Pancreas (tissue), 10 donors: Measurements from ENCODE around the gene LOXL4. TPM values are rescaled to one million over a fixed set of nuclear protein-coding genes. Genes with fewer than 3 reads are reported as not detected.
A peak's percentile ranks its signal among the peaks of the same experiment; 100 is the strongest.

Experiments
- ATAC-seq, 4 donors: fragments of 200-7000 bp; cut with Tn5 transposase; one replicate each; pipeline versions ENCODE4 v1.8.0 to v1.9.1; 2020; ENCODE audit warnings: mild to moderate bottlenecking in 4 of 4, moderate library complexity in 4 of 4
- DNase-seq, 6 donors: peaks; one replicate each; pipeline ENCODE4 v3.0.0-alpha.2; 2020
- FAIRE-seq: peaks from 2 replicates; lab custom pipeline; 2012; peaks lifted over from hg19 to GRCh38; lab: Jason Lieb, UNC
- H3K27ac ChIP-seq, 4 donors: fragments of 200-600 bp; sonication (generic); 1 replicate in 3 of 4; 2 replicates in 1 of 4; pipeline versions ENCODE4 v1.5.0 to v1.8.0; 2020
- H3K27me3 ChIP-seq, 4 donors: fragments of 200-600 bp; one replicate each; pipeline ENCODE4 v1.8.0; 2021
- H3K36me3 ChIP-seq, 3 donors: fragments of 200-600 bp; sonication (generic) in 1 of 3; one replicate each; pipeline versions ENCODE4 v1.5.0 to v1.8.0; 2020 to 2021
- H3K4me1 ChIP-seq, 3 donors: fragments of 200-600 bp; one replicate each; pipeline ENCODE4 v1.8.0; 2021
- H3K4me3 ChIP-seq, 4 donors: fragments of 200-600 bp; sonication (generic) in 2 of 4; one replicate each; pipeline versions ENCODE4 v1.5.0 to v1.8.0; 2020 to 2021
- H3K9me3 ChIP-seq, 4 donors: fragments of 200-600 bp; one replicate each; pipeline ENCODE4 v1.8.0; 2021
- WGBS, 2 donors: extraction: QIAGEN DNeasy Blood & Tissue Kit; methylation state at CpG; one replicate each; pipeline ENCODE4 v1.1.7; 2013; 5-methylcytosine and 5-hydroxymethylcytosine counted together
- intact Hi-C, 3 donors: fragments of 100-400 bp; cut with DNase I; formaldehyde crosslinking; loops; one replicate each; pipeline versions ENCODE4 v1.11.1 to v1.14.2; 2022
- polyA plus RNA-seq, 2 donors: library from polyadenylated mRNA; stranded (reverse); fragments of 200-250 nt; gene quantifications; one replicate each; pipeline ENCODE4 v1.2.3, GENCODE V29; 2013
- total RNA-seq, 6 donors: library from RNA; stranded (reverse); fragmentation: NEBNext Ultra II Directional in 4 of 6; extraction: Animal tissue kit (Norgen Biotek cat#: 25700) in 4 of 6; gene quantifications; one replicate each; pipeline versions ENCODE4 v1.2.1 to v1.2.4, GENCODE V29; 2021 to 2023
- TF ChIP-seq, protein P1 (sequence below), 4 donors: fragments of 200-600 bp; sonication (generic) in 3 of 4; IDR thresholded peaks; one replicate each; pipeline versions ENCODE4 v1.5.0 to v1.8.0; 2021; ENCODE audit warnings: antibody characterized with exemption in 4 of 4
- donor health status: healthy with polysubstance abuse.
- donor health status: DM: no; HTN: no; CAD: no; lungs with moderate emphysema.
- donor health status: DM: no; HTN: no; CAD: no.
- donor health status: control.
- donor health status: control.
- donor health status: Bipolar disorder and iron deficiency.
- donor health status: DM: yes; HTN: yes; CAD: no.
- donor health status: DM: no; HTN: no; CAD: no.
- donor health status: DM: no; HTN: no; CAD: no.
- donor health status: DM: yes; HTN: yes; CAD: no.

LOXL4 gene
- total and polyA plus RNA-seq, 8 donors: 3.7 to 12.5 (median 8.6) TPM

DNA sequence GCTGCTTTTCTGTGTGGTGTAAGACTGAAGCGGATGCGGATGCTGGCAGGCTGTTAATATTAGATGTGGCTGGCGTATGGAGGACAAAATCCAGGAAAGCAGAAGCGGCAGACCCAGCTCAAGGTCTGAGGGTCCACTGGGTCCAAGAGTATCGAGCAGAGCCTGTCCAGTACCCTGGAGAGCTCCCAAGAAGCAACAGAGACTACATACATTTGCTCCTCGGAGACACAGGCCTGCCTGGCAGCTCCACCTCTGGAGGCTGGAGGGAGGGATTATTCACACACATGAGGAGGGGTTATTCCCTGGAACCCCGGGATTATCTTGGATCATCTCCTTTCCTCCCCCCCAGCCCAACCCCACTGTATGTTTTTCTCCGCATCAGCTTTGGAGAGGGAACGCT is 31.3 kb upstream of the LOXL4 start:
- no peak for FAIRE-seq
- Histone ChIP-seq H3K27me3 (no peaks in the 10 kb centered on the region), H3K4me3 (no peak overlapping the region), H3K27ac (no peak overlapping the region), H3K9me3 (no peaks in the 10 kb centered on the region), H3K4me1 (no peaks in the 10 kb centered on the region), H3K36me3 (no peaks in the 10 kb centered on the region)
- 58 to 60% methylated on average over 9 of the region's 9 CpGs for WGBS, 2 donors
- TF ChIP-seq, protein P1, sequence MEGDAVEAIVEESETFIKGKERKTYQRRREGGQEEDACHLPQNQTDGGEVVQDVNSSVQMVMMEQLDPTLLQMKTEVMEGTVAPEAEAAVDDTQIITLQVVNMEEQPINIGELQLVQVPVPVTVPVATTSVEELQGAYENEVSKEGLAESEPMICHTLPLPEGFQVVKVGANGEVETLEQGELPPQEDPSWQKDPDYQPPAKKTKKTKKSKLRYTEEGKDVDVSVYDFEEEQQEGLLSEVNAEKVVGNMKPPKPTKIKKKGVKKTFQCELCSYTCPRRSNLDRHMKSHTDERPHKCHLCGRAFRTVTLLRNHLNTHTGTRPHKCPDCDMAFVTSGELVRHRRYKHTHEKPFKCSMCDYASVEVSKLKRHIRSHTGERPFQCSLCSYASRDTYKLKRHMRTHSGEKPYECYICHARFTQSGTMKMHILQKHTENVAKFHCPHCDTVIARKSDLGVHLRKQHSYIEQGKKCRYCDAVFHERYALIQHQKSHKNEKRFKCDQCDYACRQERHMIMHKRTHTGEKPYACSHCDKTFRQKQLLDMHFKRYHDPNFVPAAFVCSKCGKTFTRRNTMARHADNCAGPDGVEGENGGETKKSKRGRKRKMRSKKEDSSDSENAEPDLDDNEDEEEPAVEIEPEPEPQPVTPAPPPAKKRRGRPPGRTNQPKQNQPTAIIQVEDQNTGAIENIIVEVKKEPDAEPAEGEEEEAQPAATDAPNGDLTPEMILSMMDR (IDR thresholded peaks at IDR 0.05): no peak
- intact Hi-C loops: no loop called here
- ATAC-seq: no peak
- DNase-seq: no peak

DNA sequence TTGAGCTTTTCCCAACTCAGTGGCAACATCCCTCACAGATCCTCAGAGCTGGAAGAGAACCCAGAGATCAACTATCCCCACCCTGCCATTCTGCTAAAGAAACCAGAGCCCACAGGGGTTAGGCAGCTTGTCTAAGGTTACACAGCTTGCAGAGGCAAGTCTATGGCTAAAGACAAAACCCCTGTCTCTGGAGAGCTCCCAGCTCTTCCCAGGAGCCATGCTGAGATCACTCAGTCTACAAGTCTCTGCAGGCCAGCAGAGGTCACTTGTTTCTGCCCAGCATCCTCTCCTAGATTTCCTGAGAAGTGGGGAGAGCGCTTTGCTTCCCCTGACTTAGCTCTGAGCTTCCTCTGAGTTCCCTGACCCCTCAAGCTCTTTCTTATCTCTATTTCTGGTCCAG is 28.5 kb upstream of the LOXL4 start:
- Histone ChIP-seq H3K4me3 (no peak overlapping the region), H3K36me3 (no peaks in the 10 kb centered on the region), H3K4me1 (no peaks in the 10 kb centered on the region), H3K27me3 (no peaks in the 10 kb centered on the region), H3K9me3 (no peaks in the 10 kb centered on the region), H3K27ac (no peak overlapping the region)
- intact Hi-C loops: no loop called here
- FAIRE-seq (no peak), DNase-seq (no peak), ATAC-seq (no peak)
- 96 to 100% methylated on average over 1 of the region's 1 CpG for WGBS, 2 donors
- TF ChIP-seq, protein P1 (IDR thresholded peaks at IDR 0.05): no peak

DNA sequence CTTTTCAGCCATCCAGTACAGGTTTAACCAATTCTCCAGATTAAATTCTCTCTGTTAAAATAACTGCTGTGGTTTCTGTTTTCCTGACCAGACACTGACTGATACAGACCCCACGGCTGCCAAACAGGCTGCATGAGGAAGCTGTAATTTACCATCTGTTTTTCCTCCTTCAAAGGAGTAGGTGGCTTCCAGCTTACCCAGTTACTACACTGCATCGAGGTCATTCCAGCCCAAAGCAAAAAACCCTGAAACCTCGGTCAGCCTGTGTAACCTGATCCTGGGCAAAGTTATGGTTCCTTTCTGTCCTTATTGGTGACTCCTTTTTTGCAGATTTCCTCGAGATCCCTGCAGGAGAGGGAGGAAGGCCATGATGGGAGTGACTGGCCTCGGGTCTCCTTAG is 27.9 kb upstream of the LOXL4 start:
- DNase-seq: no peak
- Histone ChIP-seq H3K27ac (no peak overlapping the region), H3K36me3 (no peaks in the 10 kb centered on the region), H3K9me3 (no peaks in the 10 kb centered on the region), H3K4me3 (no peak overlapping the region), H3K4me1 (no peaks in the 10 kb centered on the region), H3K27me3 (no peaks in the 10 kb centered on the region)
- 41 to 42% methylated on average over 5 of the region's 5 CpGs for WGBS, 2 donors
- ATAC-seq: peak in 2 of 4 donors; percentile 40 to 41
- no peak for FAIRE-seq
- TF ChIP-seq, protein P1 (IDR thresholded peaks at IDR 0.05): no peak
- intact Hi-C loops: no loop called here

DNA sequence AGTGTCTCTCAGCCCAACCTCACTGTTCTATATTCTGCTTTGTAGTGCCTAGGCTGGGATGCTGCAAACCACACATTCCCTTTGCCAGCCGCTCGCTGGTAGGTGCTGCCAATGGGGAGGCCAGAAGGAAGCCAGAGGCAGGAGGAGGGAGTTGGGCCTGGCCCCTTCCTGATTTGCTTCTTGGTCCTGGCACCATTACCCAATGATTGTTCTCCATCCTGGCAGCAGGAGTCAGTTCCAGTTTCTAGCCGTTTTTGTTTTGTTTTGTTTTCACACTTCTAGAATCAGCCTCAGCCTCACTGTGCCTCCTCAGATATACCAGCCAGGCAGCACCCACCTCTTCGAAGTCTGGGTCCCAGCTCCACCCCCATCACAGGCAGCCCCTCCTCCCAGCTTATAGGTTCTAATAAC is 27.4 kb upstream of the LOXL4 start:
- intact Hi-C loops: no loop called here
- FAIRE-seq (no peak), DNase-seq (no peak), ATAC-seq (peak in 1 of 4 donors; percentile 34)
- Histone ChIP-seq H3K4me1 (no peaks in the 10 kb centered on the region), H3K27me3 (no peaks in the 10 kb centered on the region), H3K9me3 (no peaks in the 10 kb centered on the region), H3K36me3 (no peaks in the 10 kb centered on the region), H3K4me3 (no peak overlapping the region), H3K27ac (no peak overlapping the region)
- TF ChIP-seq, protein P1 (IDR thresholded peaks at IDR 0.05): no peak
- 50 to 52% methylated on average over 4 of the region's 4 CpGs for WGBS, 2 donors

DNA sequence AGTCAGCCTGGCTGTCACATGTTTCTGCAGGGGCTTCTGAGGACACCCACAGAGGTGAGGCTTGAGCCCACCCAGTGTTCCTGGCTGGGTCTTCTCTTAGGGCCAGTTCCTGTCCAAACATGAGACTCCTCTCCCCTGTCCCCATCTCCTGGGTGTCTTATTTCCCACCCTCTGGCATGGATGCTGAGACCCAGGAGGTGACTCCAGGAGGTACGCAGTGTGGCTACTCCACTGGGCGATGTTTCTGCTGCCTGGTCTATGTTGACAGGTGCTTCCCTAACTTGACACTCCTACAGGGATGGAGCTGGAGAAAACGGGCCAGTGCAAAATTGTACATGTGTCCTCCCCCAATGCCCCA is 26.3 kb upstream of the LOXL4 start:
- no peaks in the 10 kb centered on the region for H3K4me1 ChIP-seq

More for the DNA sequence above, 26.3 kb upstream of the LOXL4 start:
- Histone ChIP-seq H3K36me3 (no peaks in the 10 kb centered on the region), H3K27me3 (no peaks in the 10 kb centered on the region), H3K27ac (no peak overlapping the region), H3K4me3 (no peak overlapping the region), H3K9me3 (no peaks in the 10 kb centered on the region)
- no peak for DNase-seq
- no peak for ATAC-seq
- TF ChIP-seq, protein P1 (IDR thresholded peaks at IDR 0.05): no peak
- WGBS, 2 donors: 67 to 79% methylated on average over 3 of the region's 3 CpGs
- intact Hi-C loops: no loop called here
- FAIRE-seq: no peak
